ENCODE data around the gene MACO1. TPM values are rescaled to one million over a fixed set of nuclear protein-coding genes. Genes with fewer than 3 reads are reported as not detected.

Gene MACO1
- total and polyA plus RNA-seq, 9 of the 15 experiments (the other 6 are each of a cell fraction or from before 2014, with no cell fraction given) = 4.6 to 28.4 (median 21.7) TPM

DNA sequence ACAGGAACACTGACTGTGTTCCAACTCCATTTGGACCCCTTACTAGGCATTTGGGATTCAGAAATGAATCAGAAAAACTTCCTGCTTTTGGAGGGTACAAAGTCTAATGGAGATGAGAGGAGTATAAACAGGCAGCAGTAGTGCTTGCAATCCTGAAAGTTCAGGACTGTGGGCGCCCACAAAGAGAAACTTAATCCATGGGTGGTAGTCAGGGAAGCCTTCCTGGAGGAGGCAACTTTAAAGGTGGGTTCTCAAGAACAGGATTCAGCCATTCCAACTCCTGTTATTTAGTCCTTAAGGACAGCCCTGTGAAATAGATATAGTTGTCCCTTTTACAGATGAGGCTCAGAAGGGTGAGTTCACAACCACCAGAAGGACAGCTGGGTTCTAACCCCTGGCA lies 110.7 kb downstream of the MACO1 start (continued):
- TF ChIP-seq BCOR (IDR thresholded peaks at IDR 0.05) (peak; percentile 98), ZNF707 (CRISPR knock-in tag; conservative IDR thresholded peaks at IDR 0.05) (no peak), KAT7 (CRISPR knock-in tag; IDR thresholded peaks at IDR 0.05; ENCODE audit: borderline replicate concordance) (no peak), JUND (IDR thresholded peaks at IDR 0.05; ENCODE audit: borderline replicate concordance, low read depth, low read length) (no peak), JUND (tag; IDR thresholded peaks at IDR 0.05; ENCODE audit: borderline replicate concordance, low read depth, low read length) (no peak), RBM14 (IDR thresholded peaks at IDR 0.05; ENCODE audit: borderline replicate concordance, insufficient read depth, low read depth, low read length) (no peak), RCOR1 (IDR thresholded peaks at IDR 0.05; ENCODE audit: borderline replicate concordance in 1 of 2, low read depth in 2 of 2, low read length in 2 of 2) (peak in 1 of 2 experiments; percentile 77; a peak in 2 of 4 replicates), RBM34 (IDR thresholded peaks at IDR 0.05; ENCODE audit: borderline replicate concordance, insufficient read depth, low read length) (no peak), SMARCA5 (IDR thresholded peaks at IDR 0.05) (peak; percentile 96), FOSL1 (tag; conservative IDR thresholded peaks at IDR 0.05) (no peak), ZKSCAN8 (CRISPR knock-in tag; IDR thresholded peaks at IDR 0.05) (no peak), ADNP (tag; IDR thresholded peaks at IDR 0.05) (peak; percentile 69), ZNF41 (CRISPR knock-in tag; conservative IDR thresholded peaks at IDR 0.05) (no peak), HDAC2 (IDR thresholded peaks at IDR 0.05) (peak; percentile 81), HDGF (IDR thresholded peaks at IDR 0.05) (no peak), ZNF561 (CRISPR knock-in tag; conservative IDR thresholded peaks at IDR 0.05) (no peak), MCM2 (IDR thresholded peaks at IDR 0.05; ENCODE audit: low read depth) (no peak), TAF15 (IDR thresholded peaks at IDR 0.05; ENCODE audit: low read depth, low read length) (no peak), ZNF3 (CRISPR knock-in tag; IDR thresholded peaks at IDR 0.05) (no peak)
- TF ChIP-seq, protein P1, sequence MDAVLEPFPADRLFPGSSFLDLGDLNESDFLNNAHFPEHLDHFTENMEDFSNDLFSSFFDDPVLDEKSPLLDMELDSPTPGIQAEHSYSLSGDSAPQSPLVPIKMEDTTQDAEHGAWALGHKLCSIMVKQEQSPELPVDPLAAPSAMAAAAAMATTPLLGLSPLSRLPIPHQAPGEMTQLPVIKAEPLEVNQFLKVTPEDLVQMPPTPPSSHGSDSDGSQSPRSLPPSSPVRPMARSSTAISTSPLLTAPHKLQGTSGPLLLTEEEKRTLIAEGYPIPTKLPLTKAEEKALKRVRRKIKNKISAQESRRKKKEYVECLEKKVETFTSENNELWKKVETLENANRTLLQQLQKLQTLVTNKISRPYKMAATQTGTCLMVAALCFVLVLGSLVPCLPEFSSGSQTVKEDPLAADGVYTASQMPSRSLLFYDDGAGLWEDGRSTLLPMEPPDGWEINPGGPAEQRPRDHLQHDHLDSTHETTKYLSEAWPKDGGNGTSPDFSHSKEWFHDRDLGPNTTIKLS (IDR thresholded peaks at IDR 0.05; ENCODE audit: borderline replicate concordance, low read depth) = no peak
- TF ChIP-seq, protein P2, sequence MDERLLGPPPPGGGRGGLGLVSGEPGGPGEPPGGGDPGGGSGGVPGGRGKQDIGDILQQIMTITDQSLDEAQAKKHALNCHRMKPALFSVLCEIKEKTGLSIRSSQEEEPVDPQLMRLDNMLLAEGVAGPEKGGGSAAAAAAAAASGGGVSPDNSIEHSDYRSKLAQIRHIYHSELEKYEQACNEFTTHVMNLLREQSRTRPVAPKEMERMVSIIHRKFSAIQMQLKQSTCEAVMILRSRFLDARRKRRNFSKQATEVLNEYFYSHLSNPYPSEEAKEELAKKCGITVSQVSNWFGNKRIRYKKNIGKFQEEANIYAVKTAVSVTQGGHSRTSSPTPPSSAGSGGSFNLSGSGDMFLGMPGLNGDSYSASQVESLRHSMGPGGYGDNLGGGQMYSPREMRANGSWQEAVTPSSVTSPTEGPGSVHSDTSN (CRISPR knock-in tag; IDR thresholded peaks at IDR 0.05; ENCODE audit: low read depth) = no peak
- TF ChIP-seq, protein P2 (tag; conservative IDR thresholded peaks at IDR 0.05; ENCODE audit: low read depth) = no peak
- TF ChIP-seq, protein P3, sequence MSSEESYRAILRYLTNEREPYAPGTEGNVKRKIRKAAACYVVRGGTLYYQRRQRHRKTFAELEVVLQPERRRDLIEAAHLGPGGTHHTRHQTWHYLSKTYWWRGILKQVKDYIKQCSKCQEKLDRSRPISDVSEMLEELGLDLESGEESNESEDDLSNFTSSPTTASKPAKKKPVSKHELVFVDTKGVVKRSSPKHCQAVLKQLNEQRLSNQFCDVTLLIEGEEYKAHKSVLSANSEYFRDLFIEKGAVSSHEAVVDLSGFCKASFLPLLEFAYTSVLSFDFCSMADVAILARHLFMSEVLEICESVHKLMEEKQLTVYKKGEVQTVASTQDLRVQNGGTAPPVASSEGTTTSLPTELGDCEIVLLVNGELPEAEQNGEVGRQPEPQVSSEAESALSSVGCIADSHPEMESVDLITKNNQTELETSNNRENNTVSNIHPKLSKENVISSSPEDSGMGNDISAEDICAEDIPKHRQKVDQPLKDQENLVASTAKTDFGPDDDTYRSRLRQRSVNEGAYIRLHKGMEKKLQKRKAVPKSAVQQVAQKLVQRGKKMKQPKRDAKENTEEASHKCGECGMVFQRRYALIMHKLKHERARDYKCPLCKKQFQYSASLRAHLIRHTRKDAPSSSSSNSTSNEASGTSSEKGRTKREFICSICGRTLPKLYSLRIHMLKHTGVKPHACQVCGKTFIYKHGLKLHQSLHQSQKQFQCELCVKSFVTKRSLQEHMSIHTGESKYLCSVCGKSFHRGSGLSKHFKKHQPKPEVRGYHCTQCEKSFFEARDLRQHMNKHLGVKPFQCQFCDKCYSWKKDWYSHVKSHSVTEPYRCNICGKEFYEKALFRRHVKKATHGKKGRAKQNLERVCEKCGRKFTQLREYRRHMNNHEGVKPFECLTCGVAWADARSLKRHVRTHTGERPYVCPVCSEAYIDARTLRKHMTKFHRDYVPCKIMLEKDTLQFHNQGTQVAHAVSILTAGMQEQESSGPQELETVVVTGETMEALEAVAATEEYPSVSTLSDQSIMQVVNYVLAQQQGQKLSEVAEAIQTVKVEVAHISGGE (CRISPR knock-in tag; IDR thresholded peaks at IDR 0.05) = no peak

Measured in K562 (cell line).